ENCODE results near the gene ZNF441.

The ZNF441 gene

DNA sequence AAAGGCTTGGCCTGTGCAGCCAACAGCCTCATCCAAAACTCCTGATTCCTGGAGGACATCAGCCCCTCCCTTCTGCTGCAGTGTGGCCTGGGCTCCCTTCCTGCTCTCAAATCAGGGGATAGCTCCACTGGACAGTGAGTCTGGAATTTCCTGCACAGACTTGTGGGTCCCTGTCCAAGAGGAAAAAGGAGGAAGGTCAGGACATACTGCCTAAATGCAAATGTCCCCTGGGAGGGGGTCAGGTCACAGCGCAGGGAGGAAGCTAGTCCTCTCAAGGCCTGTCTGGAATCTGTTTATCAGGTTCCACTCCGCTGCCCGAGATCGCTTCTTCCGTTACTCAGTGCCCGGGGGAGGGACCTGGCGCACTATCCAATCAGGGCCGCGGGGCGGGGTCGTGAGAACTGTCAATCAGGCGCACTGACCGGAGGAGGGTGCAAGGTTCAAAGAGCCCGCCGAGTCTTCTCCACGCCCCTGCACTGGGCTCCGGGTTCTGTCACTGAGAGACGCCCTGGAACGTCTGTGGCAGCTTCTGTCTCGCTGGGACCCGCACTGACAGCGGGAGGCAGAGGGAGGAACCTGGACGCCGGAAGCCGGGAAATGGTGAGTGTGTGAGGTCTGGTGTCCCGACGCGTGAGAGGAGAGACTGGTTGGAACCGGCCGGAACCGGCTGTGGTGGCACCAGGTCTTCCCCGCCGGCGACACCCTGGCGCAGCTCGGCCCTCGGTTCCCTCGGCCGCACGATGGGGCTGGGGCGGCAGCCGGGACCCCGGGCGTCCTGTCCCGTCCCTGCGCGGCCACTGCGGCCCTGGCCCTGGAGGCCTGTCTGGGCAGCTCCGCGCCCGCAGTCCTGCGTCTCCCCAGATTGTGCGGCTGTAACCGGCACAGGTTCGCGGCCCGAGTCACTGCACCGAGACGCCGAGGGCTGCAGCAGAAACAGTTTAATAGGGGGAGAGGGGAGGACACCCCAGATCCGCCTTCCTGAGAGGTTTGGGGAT lies at the start of gene ZNF441:
Gene ZNF441, plus strand, starts transcription at position 404 of the 995 bp plus-strand sequence. Its CDS starts 194 bp downstream, at position 598.
- H3K36me3 ChIP-seq (ENCODE audit: insufficient read depth, low read length): no peaks in the 10 kb centered on the region
- H4K20me1 ChIP-seq (ENCODE audit: insufficient read depth, low read length, poor library complexity, severe bottlenecking): no peaks in the 10 kb centered on the region
- peak within 1 kb of the TSS; percentile 78 for H3K4me3 ChIP-seq (ENCODE audit: low read length, poor library complexity, severe bottlenecking)
- peaks cover 18% of the 10 kb centered on the region; the same call in 1 of the 2 replicates for H3K79me2 ChIP-seq (ENCODE audit: insufficient read depth, low read length)
- H2AFZ ChIP-seq (ENCODE audit: low read length): peak within 1 kb of the TSS; percentile 98
- peak within 1 kb of the TSS; percentile 86 for H3K4me2 ChIP-seq (ENCODE audit: low read depth, low read length, poor library complexity, severe bottlenecking)
- peaks cover 8% of the 10 kb centered on the region; the same call in 1 of the 2 replicates for H3K9me3 ChIP-seq (ENCODE audit: insufficient read depth, low read depth, low read length)
- H3K9me2 ChIP-seq (replicated peaks; ENCODE audit: low read depth, low read length): no peaks in the 10 kb centered on the region
- no peak for TF ChIP-seq EZH2phosphoT487 (IDR thresholded peaks at IDR 0.05; ENCODE audit: borderline replicate concordance)
- H3K9ac ChIP-seq (ENCODE audit: low read depth, low read length, poor library complexity, severe bottlenecking): peak within 1 kb of the TSS; percentile 83
- H3K4me1 ChIP-seq (ENCODE audit: insufficient read depth, low read length, poor library complexity, severe bottlenecking): peaks cover 15% of the 10 kb centered on the region
- no peaks in the 10 kb centered on the region for H3F3A ChIP-seq (ENCODE audit: low read depth)
- H3K27me3 ChIP-seq (ENCODE audit: insufficient read depth, low read length, poor library complexity, severe bottlenecking): no peaks in the 10 kb centered on the region

DNA sequence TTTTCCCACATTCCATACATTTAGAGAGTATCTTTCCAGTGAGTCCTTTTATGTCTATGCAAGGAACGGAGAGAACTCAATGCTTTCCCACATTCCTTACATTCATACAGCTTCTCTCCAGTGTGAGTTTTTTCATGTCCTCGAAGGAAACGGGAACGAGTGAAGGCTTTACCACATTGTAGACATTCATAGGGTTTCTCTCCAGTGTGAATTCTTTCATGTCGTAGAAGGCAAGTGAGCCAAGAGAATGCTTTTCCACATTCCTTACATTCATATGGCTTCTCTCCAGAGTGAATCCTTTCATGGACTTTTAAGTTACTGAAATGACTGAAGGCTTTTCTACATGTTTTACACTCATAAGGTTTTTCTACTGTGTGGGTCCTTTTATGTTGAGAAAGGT lies 45.1 kb upstream of the ZNF441 start:
- Histone ChIP-seq H3K9me3 (ENCODE audit: insufficient read depth, low read depth, low read length) (peaks cover 19% of the 10 kb centered on the region; the same call in 1 of the 2 replicates), H3K79me2 (ENCODE audit: insufficient read depth, low read length) (no peaks in the 10 kb centered on the region), H3F3A (ENCODE audit: low read depth) (no peaks in the 10 kb centered on the region), H3K9me2 (replicated peaks; ENCODE audit: low read depth, low read length) (no peaks in the 10 kb centered on the region), H3K27me3 (ENCODE audit: insufficient read depth, low read length, poor library complexity, severe bottlenecking) (no peaks in the 10 kb centered on the region), H3K4me3 (ENCODE audit: low read length, poor library complexity, severe bottlenecking) (no peak overlapping the region), H4K20me1 (ENCODE audit: insufficient read depth, low read length, poor library complexity, severe bottlenecking) (no peaks in the 10 kb centered on the region), H3K9ac (ENCODE audit: low read depth, low read length, poor library complexity, severe bottlenecking) (no peak overlapping the region), H3K4me2 (ENCODE audit: low read depth, low read length, poor library complexity, severe bottlenecking) (no peak overlapping the region), H3K36me3 (ENCODE audit: insufficient read depth, low read length) (peaks cover 46% of the 10 kb centered on the region), H2AFZ (ENCODE audit: low read length) (no peak overlapping the region), H3K4me1 (ENCODE audit: insufficient read depth, low read length, poor library complexity, severe bottlenecking) (no peaks in the 10 kb centered on the region)
- no peak for TF ChIP-seq EZH2phosphoT487 (IDR thresholded peaks at IDR 0.05; ENCODE audit: borderline replicate concordance)
- TF ChIP-seq, protein P1, sequence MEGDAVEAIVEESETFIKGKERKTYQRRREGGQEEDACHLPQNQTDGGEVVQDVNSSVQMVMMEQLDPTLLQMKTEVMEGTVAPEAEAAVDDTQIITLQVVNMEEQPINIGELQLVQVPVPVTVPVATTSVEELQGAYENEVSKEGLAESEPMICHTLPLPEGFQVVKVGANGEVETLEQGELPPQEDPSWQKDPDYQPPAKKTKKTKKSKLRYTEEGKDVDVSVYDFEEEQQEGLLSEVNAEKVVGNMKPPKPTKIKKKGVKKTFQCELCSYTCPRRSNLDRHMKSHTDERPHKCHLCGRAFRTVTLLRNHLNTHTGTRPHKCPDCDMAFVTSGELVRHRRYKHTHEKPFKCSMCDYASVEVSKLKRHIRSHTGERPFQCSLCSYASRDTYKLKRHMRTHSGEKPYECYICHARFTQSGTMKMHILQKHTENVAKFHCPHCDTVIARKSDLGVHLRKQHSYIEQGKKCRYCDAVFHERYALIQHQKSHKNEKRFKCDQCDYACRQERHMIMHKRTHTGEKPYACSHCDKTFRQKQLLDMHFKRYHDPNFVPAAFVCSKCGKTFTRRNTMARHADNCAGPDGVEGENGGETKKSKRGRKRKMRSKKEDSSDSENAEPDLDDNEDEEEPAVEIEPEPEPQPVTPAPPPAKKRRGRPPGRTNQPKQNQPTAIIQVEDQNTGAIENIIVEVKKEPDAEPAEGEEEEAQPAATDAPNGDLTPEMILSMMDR (conservative IDR thresholded peaks at IDR 0.05; ENCODE audit: low read length): no peak

DNA sequence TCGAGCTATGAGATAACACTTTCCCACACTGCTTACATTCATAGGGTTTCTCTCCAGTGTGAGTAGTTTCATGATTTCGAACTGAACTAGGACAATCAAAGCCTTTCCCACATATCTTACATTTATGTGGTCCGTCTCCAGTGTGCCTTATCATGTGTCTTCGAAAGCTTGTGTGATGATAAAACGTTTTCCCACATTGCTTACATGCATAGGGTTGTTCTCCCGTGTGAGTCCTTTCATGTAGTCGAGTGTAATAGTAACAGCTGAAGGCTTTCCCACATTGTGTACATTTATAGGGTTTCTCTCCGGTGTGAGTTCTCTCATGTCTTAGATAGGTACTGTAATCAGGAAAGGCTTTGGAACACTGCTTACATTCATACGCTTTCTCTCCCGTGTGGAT lies 44.4 kb upstream of the ZNF441 start:
- no peaks in the 10 kb centered on the region for H3K4me1 ChIP-seq (ENCODE audit: insufficient read depth, low read length, poor library complexity, severe bottlenecking)
- no peaks in the 10 kb centered on the region for H3F3A ChIP-seq (ENCODE audit: low read depth)
- H3K9me3 ChIP-seq (ENCODE audit: insufficient read depth, low read depth, low read length): peaks cover 19% of the 10 kb centered on the region; the same call in 1 of the 2 replicates
- TF ChIP-seq, protein P1 (conservative IDR thresholded peaks at IDR 0.05; ENCODE audit: low read length): no peak
- no peak for TF ChIP-seq EZH2phosphoT487 (IDR thresholded peaks at IDR 0.05; ENCODE audit: borderline replicate concordance)
- H3K79me2 ChIP-seq (ENCODE audit: insufficient read depth, low read length): no peaks in the 10 kb centered on the region
- no peak overlapping the region for H3K4me3 ChIP-seq (ENCODE audit: low read length, poor library complexity, severe bottlenecking)
- H4K20me1 ChIP-seq (ENCODE audit: insufficient read depth, low read length, poor library complexity, severe bottlenecking): no peaks in the 10 kb centered on the region
- no peaks in the 10 kb centered on the region for H3K9me2 ChIP-seq (replicated peaks; ENCODE audit: low read depth, low read length)
- H3K36me3 ChIP-seq (ENCODE audit: insufficient read depth, low read length): peaks cover 46% of the 10 kb centered on the region
- no peak overlapping the region for H2AFZ ChIP-seq (ENCODE audit: low read length)
- no peaks in the 10 kb centered on the region for H3K27me3 ChIP-seq (ENCODE audit: insufficient read depth, low read length, poor library complexity, severe bottlenecking)
- H3K9ac ChIP-seq (ENCODE audit: low read depth, low read length, poor library complexity, severe bottlenecking): no peak overlapping the region
- no peak overlapping the region for H3K4me2 ChIP-seq (ENCODE audit: low read depth, low read length, poor library complexity, severe bottlenecking)

Data from Loucy (cell line).